ENCODE measurements around the gene NPHP4. TPM values are rescaled to one million over a fixed set of nuclear protein-coding genes. Genes with fewer than 3 reads are reported as not detected.

The NPHP4 gene
- total RNA-seq, 1 donor from 2014 or later: 3.7 TPM

DNA sequence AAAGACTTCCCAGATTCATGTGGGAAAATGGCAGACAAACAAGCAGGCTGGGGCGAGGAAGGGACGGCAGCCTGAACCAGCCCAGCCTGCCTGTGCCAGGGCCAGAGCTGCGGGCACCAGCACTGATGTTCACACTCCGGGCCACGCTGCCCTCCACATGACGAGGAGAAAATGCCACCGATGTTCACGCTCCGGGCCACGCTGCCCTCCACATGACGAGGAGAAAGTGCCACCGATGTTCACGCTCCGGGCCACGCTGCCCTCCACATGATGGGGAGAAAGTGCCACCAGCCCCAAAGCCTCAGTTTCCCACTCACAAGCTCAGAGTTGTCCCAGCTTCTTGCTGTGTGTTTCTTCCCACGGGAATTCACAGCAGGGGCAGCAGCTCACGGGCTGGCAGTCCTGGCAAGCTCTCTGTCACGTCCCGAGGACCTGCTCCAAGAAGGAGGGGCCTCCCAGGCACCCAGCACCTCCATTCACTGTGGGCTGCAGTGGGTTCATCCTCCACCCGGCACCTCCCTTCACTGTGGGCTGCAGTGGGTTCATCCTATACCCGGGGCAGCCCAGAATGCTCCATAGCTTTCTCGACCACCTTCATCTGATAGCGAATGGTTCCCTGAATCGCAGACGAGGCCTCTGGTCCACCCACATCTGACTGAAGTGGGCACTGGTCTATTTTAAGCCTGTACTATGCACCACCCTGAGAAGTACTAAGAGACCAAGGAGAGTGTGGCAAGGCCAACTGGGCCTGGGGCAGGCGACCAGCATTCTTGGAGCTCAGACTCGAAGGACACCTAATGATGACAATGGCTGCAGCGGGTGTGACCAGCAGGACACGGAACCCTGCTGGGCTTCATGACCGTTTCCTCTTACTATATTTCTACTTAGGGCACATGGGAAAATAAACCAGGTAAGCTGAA is 108.8 kb downstream of the NPHP4 start:
- peaks cover 48% of the 10 kb centered on the region for H3K36me3 ChIP-seq
- intact Hi-C loops (cut with micrococcal nuclease): no loop called here

DNA sequence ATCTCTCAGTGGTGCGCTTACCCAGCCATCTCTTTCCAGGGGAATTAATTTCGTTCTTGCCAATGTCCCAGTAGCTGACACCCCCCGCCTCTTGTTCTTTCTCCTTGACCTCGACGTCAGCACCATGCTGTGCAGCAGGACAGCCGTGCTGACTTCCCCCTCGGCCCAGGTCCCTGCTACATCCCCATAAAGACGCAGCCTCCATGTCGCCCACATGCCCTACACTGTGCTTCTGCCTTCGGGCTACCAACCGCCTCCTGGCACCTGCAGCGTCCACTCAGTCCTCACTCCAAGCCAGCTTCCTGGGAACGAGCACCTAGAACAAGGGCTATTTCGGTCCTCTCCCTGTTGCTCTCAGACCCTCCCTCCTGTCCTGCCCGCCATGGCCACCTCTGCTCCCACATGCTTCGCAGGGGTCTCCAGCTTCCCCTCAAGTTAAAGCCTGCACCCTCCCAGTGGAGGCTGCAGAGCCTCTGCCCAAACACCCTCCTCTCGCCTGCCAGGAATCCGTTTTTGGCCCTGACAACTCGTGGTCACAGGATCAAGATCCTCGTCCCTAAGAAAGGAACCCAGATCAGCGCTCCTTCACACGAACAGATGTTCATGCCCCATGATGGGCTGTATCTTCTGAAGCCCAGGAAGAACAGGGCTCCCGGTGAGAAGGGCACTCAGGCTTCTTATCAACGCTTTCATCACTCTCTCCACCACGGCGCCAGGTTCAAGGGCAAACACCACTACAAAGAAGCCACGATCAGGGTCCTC is 109.7 kb downstream of the NPHP4 start:
- DNase-seq: no peak
- peaks cover 49% of the 10 kb centered on the region for H3K36me3 ChIP-seq
- intact Hi-C loops (cut with micrococcal nuclease): no loop called here
- H3K27me3 ChIP-seq (ENCODE audit: low read depth): no peaks in the 10 kb centered on the region
- H3K9me3 ChIP-seq (replicated peaks): peaks cover 13% of the 10 kb centered on the region
- no peak overlapping the region for H3K4me3 ChIP-seq
- TF ChIP-seq, protein P1, sequence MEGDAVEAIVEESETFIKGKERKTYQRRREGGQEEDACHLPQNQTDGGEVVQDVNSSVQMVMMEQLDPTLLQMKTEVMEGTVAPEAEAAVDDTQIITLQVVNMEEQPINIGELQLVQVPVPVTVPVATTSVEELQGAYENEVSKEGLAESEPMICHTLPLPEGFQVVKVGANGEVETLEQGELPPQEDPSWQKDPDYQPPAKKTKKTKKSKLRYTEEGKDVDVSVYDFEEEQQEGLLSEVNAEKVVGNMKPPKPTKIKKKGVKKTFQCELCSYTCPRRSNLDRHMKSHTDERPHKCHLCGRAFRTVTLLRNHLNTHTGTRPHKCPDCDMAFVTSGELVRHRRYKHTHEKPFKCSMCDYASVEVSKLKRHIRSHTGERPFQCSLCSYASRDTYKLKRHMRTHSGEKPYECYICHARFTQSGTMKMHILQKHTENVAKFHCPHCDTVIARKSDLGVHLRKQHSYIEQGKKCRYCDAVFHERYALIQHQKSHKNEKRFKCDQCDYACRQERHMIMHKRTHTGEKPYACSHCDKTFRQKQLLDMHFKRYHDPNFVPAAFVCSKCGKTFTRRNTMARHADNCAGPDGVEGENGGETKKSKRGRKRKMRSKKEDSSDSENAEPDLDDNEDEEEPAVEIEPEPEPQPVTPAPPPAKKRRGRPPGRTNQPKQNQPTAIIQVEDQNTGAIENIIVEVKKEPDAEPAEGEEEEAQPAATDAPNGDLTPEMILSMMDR (IDR thresholded peaks at IDR 0.05; ENCODE audit: borderline replicate concordance): no peak
- no peak overlapping the region for H3K27ac ChIP-seq (replicated peaks)
- H3K4me1 ChIP-seq: peaks cover 9% of the 10 kb centered on the region

More for the DNA sequence above, 108.8 kb downstream of the NPHP4 start:
- no peak overlapping the region for H3K4me3 ChIP-seq
- no peak overlapping the region for H3K27ac ChIP-seq (replicated peaks)
- H3K27me3 ChIP-seq (ENCODE audit: low read depth): no peaks in the 10 kb centered on the region
- peaks cover 13% of the 10 kb centered on the region for H3K9me3 ChIP-seq (replicated peaks)
- peaks cover 9% of the 10 kb centered on the region for H3K4me1 ChIP-seq
- TF ChIP-seq, protein P1 (IDR thresholded peaks at IDR 0.05; ENCODE audit: borderline replicate concordance): no peak
- DNase-seq: no peak

DNA sequence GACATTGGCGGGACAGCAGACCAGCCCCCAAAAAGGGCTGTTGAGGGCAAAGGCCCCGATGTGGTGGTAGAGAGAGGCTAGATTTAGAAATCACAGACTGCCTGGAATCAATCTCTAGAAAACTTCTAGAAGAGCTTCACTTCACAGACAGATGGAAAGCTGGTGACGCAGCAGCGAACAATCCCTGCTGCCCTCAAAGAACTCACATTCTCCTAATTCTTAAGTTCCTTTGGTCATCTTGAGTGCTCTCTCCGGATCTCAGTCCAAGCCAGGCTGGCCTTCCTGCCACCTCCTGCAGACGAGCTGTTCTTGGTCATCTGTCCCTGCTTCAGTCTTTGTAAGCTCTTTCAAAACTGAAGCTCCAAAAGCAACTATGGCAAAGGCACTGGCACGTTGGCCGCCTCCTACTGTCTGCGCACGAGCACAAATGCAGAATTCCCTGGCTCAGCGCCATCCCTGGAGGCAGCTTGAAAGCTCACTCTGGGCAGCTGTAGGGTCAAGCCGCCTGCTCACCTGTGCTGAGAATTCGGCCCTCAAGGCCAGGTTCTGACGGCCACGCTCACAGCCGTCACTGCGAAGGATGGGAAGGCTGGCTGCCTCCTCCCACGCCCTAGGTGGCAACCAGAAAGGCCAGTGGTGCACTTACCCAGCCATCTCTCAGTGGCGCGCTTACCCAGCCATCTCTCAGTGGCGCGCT is 110.6 kb downstream of the NPHP4 start:
- peaks cover 47% of the 10 kb centered on the region for H3K36me3 ChIP-seq
- no peak overlapping the region for H3K4me3 ChIP-seq
- intact Hi-C loops (cut with micrococcal nuclease): no loop called here
- DNase-seq: no peak
- TF ChIP-seq, protein P1 (IDR thresholded peaks at IDR 0.05; ENCODE audit: borderline replicate concordance): no peak
- H3K27me3 ChIP-seq (ENCODE audit: low read depth): no peaks in the 10 kb centered on the region
- H3K9me3 ChIP-seq (replicated peaks): peaks cover 13% of the 10 kb centered on the region
- H3K27ac ChIP-seq (replicated peaks): no peak overlapping the region
- peaks cover 9% of the 10 kb centered on the region for H3K4me1 ChIP-seq

DNA sequence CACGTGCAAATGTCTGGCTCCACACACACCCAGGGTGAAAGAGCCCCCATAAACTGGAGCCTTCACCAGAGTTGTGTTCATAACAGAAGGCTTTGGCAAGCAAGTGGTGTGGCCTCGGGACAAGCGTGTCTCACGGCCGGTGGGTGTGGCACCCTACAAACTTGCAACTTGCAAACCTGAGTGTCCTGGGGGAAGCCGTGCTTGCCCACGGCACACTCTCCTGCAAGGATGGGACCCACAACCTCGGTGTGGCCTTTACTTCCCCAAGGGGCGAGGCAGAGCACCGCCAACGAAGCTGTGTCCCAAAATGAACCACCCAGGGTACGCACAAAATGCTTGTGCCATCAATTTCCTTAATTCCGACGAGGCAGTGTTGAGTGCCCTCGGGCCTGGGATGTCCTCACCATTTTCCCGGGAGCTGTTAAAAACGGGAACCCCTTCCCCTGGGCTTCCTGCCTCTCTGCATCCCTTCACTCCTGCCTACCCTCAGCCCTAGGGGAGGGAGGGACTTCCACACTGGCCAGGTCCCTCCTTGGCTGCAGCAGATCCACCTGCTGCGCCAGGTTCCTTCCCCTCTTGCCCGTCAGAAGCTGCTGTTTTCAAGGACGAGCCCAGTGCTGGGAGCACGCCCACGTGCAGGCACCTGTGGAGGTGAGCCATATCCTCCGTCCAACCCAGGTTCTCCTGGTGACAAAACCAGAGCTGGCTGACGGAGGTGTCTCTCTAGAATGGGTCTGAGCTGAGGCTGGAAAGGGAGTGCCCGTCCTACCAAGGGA is 111.4 kb downstream of the NPHP4 start:
- Histone ChIP-seq H3K4me1 (peaks cover 9% of the 10 kb centered on the region), H3K27me3 (ENCODE audit: low read depth) (no peaks in the 10 kb centered on the region), H3K27ac (replicated peaks) (no peak overlapping the region), H3K4me3 (no peak overlapping the region), H3K9me3 (replicated peaks) (peaks cover 13% of the 10 kb centered on the region), H3K36me3 (peaks cover 46% of the 10 kb centered on the region)
- intact Hi-C loops (cut with micrococcal nuclease): no loop called here
- DNase-seq: no peak
- TF ChIP-seq, protein P1 (IDR thresholded peaks at IDR 0.05; ENCODE audit: borderline replicate concordance): no peak

Data from left ventricle myocardium inferior (tissue), 1 donor.